ENCODE results near the gene SORCS1. TPM values are rescaled to one million over a fixed set of nuclear protein-coding genes. Genes with fewer than 3 reads are reported as not detected.

SORCS1 gene
- total and polyA plus RNA-seq, 12 donors: 0.30 to 5.5 (median 1.3) TPM

DNA sequence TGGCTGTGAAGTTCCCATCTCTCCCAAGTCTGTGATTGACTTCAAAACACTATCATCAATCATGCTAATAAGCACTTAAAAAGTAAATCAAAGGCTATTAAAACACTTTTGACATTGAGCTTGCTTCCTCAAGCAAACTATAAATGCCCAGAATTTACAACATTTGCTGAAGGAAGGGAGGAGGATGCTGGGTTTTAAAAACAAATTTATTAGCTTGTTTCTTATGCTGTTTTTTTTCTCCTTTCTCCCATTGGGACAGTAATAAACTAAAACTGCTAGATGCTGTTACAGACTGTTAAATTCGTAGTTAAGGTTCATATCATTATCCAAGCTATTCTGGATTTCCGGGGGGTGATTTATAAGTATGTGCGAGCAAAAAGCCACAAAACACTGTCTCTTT lies 250.5 kb downstream of the SORCS1 start:
- Histone ChIP-seq H3K36me3 (no peaks in the 10 kb centered on the region), H3K4me3 (no peak overlapping the region), H3K9me3 (no peaks in the 10 kb centered on the region), H3K27me3 (peaks cover 0 to 12% (median 9%) of the 10 kb centered on the region in 7 donors), H3K27ac (no peak overlapping the region), H3K4me1 (peaks cover 0 to 11% (median 0%) of the 10 kb centered on the region in 9 donors)
- TF ChIP-seq, protein P1, sequence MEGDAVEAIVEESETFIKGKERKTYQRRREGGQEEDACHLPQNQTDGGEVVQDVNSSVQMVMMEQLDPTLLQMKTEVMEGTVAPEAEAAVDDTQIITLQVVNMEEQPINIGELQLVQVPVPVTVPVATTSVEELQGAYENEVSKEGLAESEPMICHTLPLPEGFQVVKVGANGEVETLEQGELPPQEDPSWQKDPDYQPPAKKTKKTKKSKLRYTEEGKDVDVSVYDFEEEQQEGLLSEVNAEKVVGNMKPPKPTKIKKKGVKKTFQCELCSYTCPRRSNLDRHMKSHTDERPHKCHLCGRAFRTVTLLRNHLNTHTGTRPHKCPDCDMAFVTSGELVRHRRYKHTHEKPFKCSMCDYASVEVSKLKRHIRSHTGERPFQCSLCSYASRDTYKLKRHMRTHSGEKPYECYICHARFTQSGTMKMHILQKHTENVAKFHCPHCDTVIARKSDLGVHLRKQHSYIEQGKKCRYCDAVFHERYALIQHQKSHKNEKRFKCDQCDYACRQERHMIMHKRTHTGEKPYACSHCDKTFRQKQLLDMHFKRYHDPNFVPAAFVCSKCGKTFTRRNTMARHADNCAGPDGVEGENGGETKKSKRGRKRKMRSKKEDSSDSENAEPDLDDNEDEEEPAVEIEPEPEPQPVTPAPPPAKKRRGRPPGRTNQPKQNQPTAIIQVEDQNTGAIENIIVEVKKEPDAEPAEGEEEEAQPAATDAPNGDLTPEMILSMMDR (IDR thresholded peaks at IDR 0.05): no peak
- intact Hi-C loops (cut with DNase I): no loop called here
- 83 to 93% methylated on average over 3 of the region's 3 CpGs for WGBS, 2 donors
- ATAC-seq (no peak), DNase-seq (no peak)

DNA sequence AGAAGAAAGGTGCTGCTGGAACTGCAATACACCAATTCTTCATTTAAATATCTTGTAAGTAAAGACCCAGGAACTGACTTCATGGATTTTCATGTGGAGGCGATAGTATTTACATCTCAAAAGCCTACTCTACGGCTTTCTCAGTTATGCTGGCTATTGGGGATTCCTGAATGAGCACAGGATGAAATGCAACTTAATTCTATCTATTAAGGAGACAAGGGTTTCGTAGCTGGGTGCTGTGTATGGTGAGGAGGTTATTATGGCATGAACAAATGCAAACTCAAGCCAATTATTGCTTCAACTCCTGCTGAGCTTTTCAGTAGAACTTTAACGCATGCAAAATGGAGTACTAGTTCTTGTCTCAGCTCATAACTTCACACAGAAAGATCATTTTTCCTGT lies 251.2 kb downstream of the SORCS1 start:
- H3K36me3 ChIP-seq: no peaks in the 10 kb centered on the region
- peaks cover 0 to 12% (median 9%) of the 10 kb centered on the region in 7 donors for H3K27me3 ChIP-seq
- H3K9me3 ChIP-seq: no peaks in the 10 kb centered on the region
- TF ChIP-seq, protein P1 (IDR thresholded peaks at IDR 0.05): no peak
- H3K27ac ChIP-seq: no peak overlapping the region
- DNase-seq (no peak), ATAC-seq (no peak)
- WGBS, 2 donors: 80 to 83% methylated on average over 4 of the region's 4 CpGs
- peaks cover 0 to 11% (median 0%) of the 10 kb centered on the region in 9 donors for H3K4me1 ChIP-seq
- H3K4me3 ChIP-seq: no peak overlapping the region
- intact Hi-C loops (cut with DNase I): no loop called here

DNA sequence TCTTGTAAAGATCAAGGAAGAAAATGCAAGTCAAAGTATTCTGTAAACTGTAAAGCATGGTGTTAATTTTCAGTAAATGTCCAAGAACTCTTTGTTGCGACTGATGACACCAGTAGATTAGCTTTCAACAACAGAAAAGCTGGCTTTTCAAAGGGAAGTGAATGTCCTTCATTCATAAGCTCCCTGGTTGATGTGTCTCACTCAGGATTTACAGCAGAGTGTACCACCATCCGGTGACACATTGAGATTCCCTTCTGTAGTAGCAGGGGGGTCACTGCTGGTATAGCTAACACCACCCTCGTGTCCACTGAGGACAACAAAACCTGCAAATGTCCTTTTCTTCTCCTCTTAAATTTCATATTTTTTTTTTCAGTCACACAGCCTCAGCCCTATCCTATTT lies 253.4 kb downstream of the SORCS1 start:
- 61 to 70% methylated on average over 3 of the region's 3 CpGs for WGBS, 2 donors
- TF ChIP-seq, protein P1 (IDR thresholded peaks at IDR 0.05): no peak
- no peak for ATAC-seq
- Histone ChIP-seq H3K36me3 (no peaks in the 10 kb centered on the region), H3K27ac (no peak overlapping the region), H3K9me3 (no peaks in the 10 kb centered on the region), H3K4me3 (no peak overlapping the region), H3K4me1 (no peaks in the 10 kb centered on the region), H3K27me3 (peaks cover 0 to 12% (median 9%) of the 10 kb centered on the region in 7 donors)
- no peak for DNase-seq
- intact Hi-C loops (cut with DNase I): no loop called here

DNA sequence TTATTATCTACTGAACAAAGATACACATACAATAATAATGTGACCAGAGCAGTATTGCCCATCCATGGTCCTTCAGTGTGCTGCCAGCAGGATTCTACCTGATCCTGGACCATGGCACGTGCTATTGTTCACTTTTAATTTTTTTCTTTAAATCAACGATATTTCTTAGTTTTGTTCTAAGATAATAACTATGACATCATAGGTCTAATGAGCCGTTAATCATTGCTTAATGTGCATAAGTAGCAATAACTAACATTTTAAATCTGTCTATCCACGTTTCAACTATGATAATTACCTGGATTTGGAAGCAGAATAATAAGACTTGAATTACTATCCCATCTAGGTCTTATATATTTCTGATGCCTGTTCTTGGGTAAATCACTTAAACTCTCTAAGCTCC lies 253.8 kb downstream of the SORCS1 start:
- no peak overlapping the region for H3K4me3 ChIP-seq
- 76 to 83% methylated on average over 4 of the region's 4 CpGs for WGBS, 2 donors
- TF ChIP-seq, protein P1 (IDR thresholded peaks at IDR 0.05): no peak
- no peaks in the 10 kb centered on the region for H3K36me3 ChIP-seq
- no peaks in the 10 kb centered on the region for H3K4me1 ChIP-seq
- intact Hi-C loops (cut with DNase I): no loop called here
- DNase-seq (no peak), ATAC-seq (no peak)
- H3K9me3 ChIP-seq: no peaks in the 10 kb centered on the region
- H3K27me3 ChIP-seq: peaks cover 0 to 12% (median 9%) of the 10 kb centered on the region in 7 donors
- no peak overlapping the region for H3K27ac ChIP-seq
